Measurements from ENCODE around the gene SAMD8.

Gene SAMD8

GRCh38 chr10:75140246-75140645 lies 28.8 kb downstream of the SAMD8 start:
- H2BK5ac ChIP-seq (ENCODE audit: low read length) = no peak overlapping the region
- H3K27ac ChIP-seq (replicated peaks; ENCODE audit: low read length) = no peak overlapping the region
- H2AK5ac ChIP-seq (ENCODE audit: low read depth, low read length) = no peak overlapping the region
- H4K8ac ChIP-seq (ENCODE audit: low read depth, low read length) = no peak overlapping the region
- no peak overlapping the region for H4K91ac ChIP-seq (ENCODE audit: low read depth, low read length, poor library complexity)
- H2BK15ac ChIP-seq (ENCODE audit: low read length) = no peak overlapping the region
- no CpG with 5 or more reads among the region's 4 CpGs for WGBS, 2 donors (ENCODE audit: extremely low coverage in 2 of 2, insufficient read length in 2 of 2, insufficient replicate concordance in 1 of 2)
- H3K4ac ChIP-seq (ENCODE audit: low read length) = no peak overlapping the region
- H2BK12ac ChIP-seq (ENCODE audit: low read length) = no peak overlapping the region
- no peaks in the 10 kb centered on the region for H3K36me3 ChIP-seq (replicated peaks in 1 of 2; ENCODE audit: control insufficient read depth in 2 of 2, insufficient read depth in 2 of 2, low read length in 2 of 2)
- H3K4me2 ChIP-seq (ENCODE audit: insufficient read depth, low read length, poor library complexity, severe bottlenecking) = no peak overlapping the region
- no peak overlapping the region for H3K18ac ChIP-seq (ENCODE audit: low read length)
- H3K9me3 ChIP-seq (replicated peaks in 1 of 2; ENCODE audit: control insufficient read depth in 2 of 2, insufficient read depth in 1 of 2, low read depth in 1 of 2, low read length in 2 of 2) = no peaks in the 10 kb centered on the region
- H3K4me1 ChIP-seq (ENCODE audit: control insufficient read depth in 2 of 2, insufficient read depth in 1 of 2, low read depth in 1 of 2, low read length in 2 of 2) = no peaks in the 10 kb centered on the region
- no peak overlapping the region for H3K23ac ChIP-seq (ENCODE audit: low read depth, low read length, poor library complexity)
- H2BK120ac ChIP-seq (ENCODE audit: low read depth, low read length) = no peak overlapping the region
- no peaks in the 10 kb centered on the region for H3K79me1 ChIP-seq (ENCODE audit: low read depth, low read length)
- no peak overlapping the region for H3K14ac ChIP-seq (ENCODE audit: low read length)
- H3K9ac ChIP-seq (ENCODE audit: low read depth, low read length, poor library complexity) = no peak overlapping the region
- DNase-seq (ENCODE audit: low spot score) = no peak
- no peak overlapping the region for H2AFZ ChIP-seq (ENCODE audit: low read length)
- no peaks in the 10 kb centered on the region for H3K27me3 ChIP-seq (ENCODE audit: control insufficient read depth in 3 of 3, insufficient read depth in 3 of 3, low read depth in 1 of 3, low read length in 3 of 3)
- H3K4me3 ChIP-seq (ENCODE audit: low read length in 2 of 2) = no peak overlapping the region

GRCh38 chr10:75143353-75143752 lies 31.9 kb downstream of the SAMD8 start:
- Histone ChIP-seq H3K36me3 (replicated peaks in 1 of 2; ENCODE audit: control insufficient read depth in 2 of 2, insufficient read depth in 2 of 2, low read length in 2 of 2) (no peaks in the 10 kb centered on the region), H2BK12ac (ENCODE audit: low read length) (no peak overlapping the region)
- WGBS, 2 donors (ENCODE audit: extremely low coverage in 2 of 2, insufficient read length in 2 of 2, insufficient replicate concordance in 1 of 2) = no CpG with 5 or more reads among the region's 1 CpG

GRCh38 chr10:75145590-75145989 lies 34.1 kb downstream of the SAMD8 start:
- H3K18ac ChIP-seq (ENCODE audit: low read length) = no peak overlapping the region
- WGBS, 2 donors (ENCODE audit: extremely low coverage in 2 of 2, insufficient read length in 2 of 2, insufficient replicate concordance in 1 of 2) = no CpG with 5 or more reads among the region's 1 CpG

More at GRCh38 chr10:75143353-75143752, 31.9 kb downstream of the SAMD8 start:
- no peak overlapping the region for H3K4ac ChIP-seq (ENCODE audit: low read length)
- no peak overlapping the region for H2BK120ac ChIP-seq (ENCODE audit: low read depth, low read length)
- H3K14ac ChIP-seq (ENCODE audit: low read length) = no peak overlapping the region
- H2BK5ac ChIP-seq (ENCODE audit: low read length) = no peak overlapping the region
- H2BK15ac ChIP-seq (ENCODE audit: low read length) = no peak overlapping the region
- no peak overlapping the region for H4K8ac ChIP-seq (ENCODE audit: low read depth, low read length)
- no peak overlapping the region for H3K23ac ChIP-seq (ENCODE audit: low read depth, low read length, poor library complexity)
- H3K4me2 ChIP-seq (ENCODE audit: insufficient read depth, low read length, poor library complexity, severe bottlenecking) = no peak overlapping the region
- no peak overlapping the region for H3K18ac ChIP-seq (ENCODE audit: low read length)
- H3K27me3 ChIP-seq (ENCODE audit: control insufficient read depth in 3 of 3, insufficient read depth in 3 of 3, low read depth in 1 of 3, low read length in 3 of 3) = no peaks in the 10 kb centered on the region
- H3K4me1 ChIP-seq (ENCODE audit: control insufficient read depth in 2 of 2, insufficient read depth in 1 of 2, low read depth in 1 of 2, low read length in 2 of 2) = no peaks in the 10 kb centered on the region
- no peak for DNase-seq (ENCODE audit: low spot score)
- H3K9me3 ChIP-seq (replicated peaks in 1 of 2; ENCODE audit: control insufficient read depth in 2 of 2, insufficient read depth in 1 of 2, low read depth in 1 of 2, low read length in 2 of 2) = no peaks in the 10 kb centered on the region
- H3K27ac ChIP-seq (replicated peaks; ENCODE audit: low read length) = no peak overlapping the region
- no peak overlapping the region for H3K9ac ChIP-seq (ENCODE audit: low read depth, low read length, poor library complexity)
- no peak overlapping the region for H3K4me3 ChIP-seq (ENCODE audit: low read length in 2 of 2)
- H4K91ac ChIP-seq (ENCODE audit: low read depth, low read length, poor library complexity) = no peak overlapping the region
- no peak overlapping the region for H2AFZ ChIP-seq (ENCODE audit: low read length)
- H2AK5ac ChIP-seq (ENCODE audit: low read depth, low read length) = no peak overlapping the region
- H3K79me1 ChIP-seq (ENCODE audit: low read depth, low read length) = no peaks in the 10 kb centered on the region

GRCh38 chr10:75146780-75147179 lies 35.3 kb downstream of the SAMD8 start:
- Histone ChIP-seq H3K9ac (ENCODE audit: low read depth, low read length, poor library complexity) (no peak overlapping the region), H3K27me3 (ENCODE audit: control insufficient read depth in 3 of 3, insufficient read depth in 3 of 3, low read depth in 1 of 3, low read length in 3 of 3) (no peaks in the 10 kb centered on the region), H2AFZ (ENCODE audit: low read length) (no peak overlapping the region), H2AK5ac (ENCODE audit: low read depth, low read length) (no peak overlapping the region), H3K23ac (ENCODE audit: low read depth, low read length, poor library complexity) (no peak overlapping the region), H3K79me1 (ENCODE audit: low read depth, low read length) (no peaks in the 10 kb centered on the region), H4K91ac (ENCODE audit: low read depth, low read length, poor library complexity) (no peak overlapping the region), H2BK15ac (ENCODE audit: low read length) (no peak overlapping the region), H3K18ac (ENCODE audit: low read length) (no peak overlapping the region), H3K36me3 (replicated peaks in 1 of 2; ENCODE audit: control insufficient read depth in 2 of 2, insufficient read depth in 2 of 2, low read length in 2 of 2) (peaks cover 4 to 15% of the 10 kb centered on the region in 2 donors), H3K4me2 (ENCODE audit: insufficient read depth, low read length, poor library complexity, severe bottlenecking) (no peak overlapping the region), H3K4me3 (ENCODE audit: low read length in 2 of 2) (no peak overlapping the region), H4K8ac (ENCODE audit: low read depth, low read length) (no peak overlapping the region), H3K27ac (replicated peaks; ENCODE audit: low read length) (no peak overlapping the region), H3K4ac (ENCODE audit: low read length) (no peak overlapping the region), H2BK120ac (ENCODE audit: low read depth, low read length) (no peak overlapping the region), H3K14ac (ENCODE audit: low read length) (no peak overlapping the region), H2BK5ac (ENCODE audit: low read length) (no peak overlapping the region), H2BK12ac (ENCODE audit: low read length) (no peak overlapping the region), H3K9me3 (replicated peaks in 1 of 2; ENCODE audit: control insufficient read depth in 2 of 2, insufficient read depth in 1 of 2, low read depth in 1 of 2, low read length in 2 of 2) (no peaks in the 10 kb centered on the region), H3K4me1 (ENCODE audit: control insufficient read depth in 2 of 2, insufficient read depth in 1 of 2, low read depth in 1 of 2, low read length in 2 of 2) (no peaks in the 10 kb centered on the region)
- WGBS, 2 donors (ENCODE audit: extremely low coverage in 2 of 2, insufficient read length in 2 of 2, insufficient replicate concordance in 1 of 2) = no CpG with 5 or more reads among the region's 2 CpGs
- no peak for DNase-seq (ENCODE audit: low spot score)

More at GRCh38 chr10:75145590-75145989, 34.1 kb downstream of the SAMD8 start:
- no peaks in the 10 kb centered on the region for H3K9me3 ChIP-seq (replicated peaks in 1 of 2; ENCODE audit: control insufficient read depth in 2 of 2, insufficient read depth in 1 of 2, low read depth in 1 of 2, low read length in 2 of 2)
- no peak overlapping the region for H3K9ac ChIP-seq (ENCODE audit: low read depth, low read length, poor library complexity)
- peaks cover 2 to 4% of the 10 kb centered on the region in 2 donors for H3K36me3 ChIP-seq (replicated peaks in 1 of 2; ENCODE audit: control insufficient read depth in 2 of 2, insufficient read depth in 2 of 2, low read length in 2 of 2)
- H3K4ac ChIP-seq (ENCODE audit: low read length) = no peak overlapping the region
- no peak overlapping the region for H3K27ac ChIP-seq (replicated peaks; ENCODE audit: low read length)
- H3K27me3 ChIP-seq (ENCODE audit: control insufficient read depth in 3 of 3, insufficient read depth in 3 of 3, low read depth in 1 of 3, low read length in 3 of 3) = no peaks in the 10 kb centered on the region
- no peak overlapping the region for H3K14ac ChIP-seq (ENCODE audit: low read length)
- no peak overlapping the region for H4K91ac ChIP-seq (ENCODE audit: low read depth, low read length, poor library complexity)
- H3K4me1 ChIP-seq (ENCODE audit: control insufficient read depth in 2 of 2, insufficient read depth in 1 of 2, low read depth in 1 of 2, low read length in 2 of 2) = no peaks in the 10 kb centered on the region
- no peak overlapping the region for H3K4me3 ChIP-seq (ENCODE audit: low read length in 2 of 2)
- DNase-seq (ENCODE audit: low spot score) = no peak
- no peak overlapping the region for H2BK15ac ChIP-seq (ENCODE audit: low read length)
- no peak overlapping the region for H3K23ac ChIP-seq (ENCODE audit: low read depth, low read length, poor library complexity)
- H3K4me2 ChIP-seq (ENCODE audit: insufficient read depth, low read length, poor library complexity, severe bottlenecking) = no peak overlapping the region
- no peak overlapping the region for H2BK120ac ChIP-seq (ENCODE audit: low read depth, low read length)
- H2BK12ac ChIP-seq (ENCODE audit: low read length) = no peak overlapping the region
- no peak overlapping the region for H2AK5ac ChIP-seq (ENCODE audit: low read depth, low read length)
- H3K79me1 ChIP-seq (ENCODE audit: low read depth, low read length) = no peaks in the 10 kb centered on the region
- H2BK5ac ChIP-seq (ENCODE audit: low read length) = no peak overlapping the region
- no peak overlapping the region for H2AFZ ChIP-seq (ENCODE audit: low read length)
- no peak overlapping the region for H4K8ac ChIP-seq (ENCODE audit: low read depth, low read length)
